Ovary (tissue), 3 donors: ENCODE data around the gene TATDN3.

Experiments
- EP300 ChIP-seq: sonication (generic); formaldehyde crosslinking; IDR thresholded peaks from one replicate; pipeline ENCODE4 v1.6.1; 2017; ENCODE audit warnings: antibody characterized with exemption
- POLR2A ChIP-seq: fragments of 450-650 bp; IDR thresholded peaks from one replicate; pipeline ENCODE4 v1.6.1; 2017; ENCODE audit warnings: antibody characterized with exemption, mild to moderate bottlenecking, moderate library complexity
- TF ChIP-seq, protein P1 (sequence below), 3 donors: fragments of 450-650 bp in 2 of 3; fragments of 200-600 bp in 1 of 3; IDR thresholded peaks; one replicate each; pipeline versions ENCODE4 v1.5.1 to v1.8.0; 2016 to 2022; ENCODE audit warnings: antibody characterized with exemption in 3 of 3, mild to moderate bottlenecking in 1 of 3
- donor health status: DM: no; HTN: no; CAD: no.

DNA sequence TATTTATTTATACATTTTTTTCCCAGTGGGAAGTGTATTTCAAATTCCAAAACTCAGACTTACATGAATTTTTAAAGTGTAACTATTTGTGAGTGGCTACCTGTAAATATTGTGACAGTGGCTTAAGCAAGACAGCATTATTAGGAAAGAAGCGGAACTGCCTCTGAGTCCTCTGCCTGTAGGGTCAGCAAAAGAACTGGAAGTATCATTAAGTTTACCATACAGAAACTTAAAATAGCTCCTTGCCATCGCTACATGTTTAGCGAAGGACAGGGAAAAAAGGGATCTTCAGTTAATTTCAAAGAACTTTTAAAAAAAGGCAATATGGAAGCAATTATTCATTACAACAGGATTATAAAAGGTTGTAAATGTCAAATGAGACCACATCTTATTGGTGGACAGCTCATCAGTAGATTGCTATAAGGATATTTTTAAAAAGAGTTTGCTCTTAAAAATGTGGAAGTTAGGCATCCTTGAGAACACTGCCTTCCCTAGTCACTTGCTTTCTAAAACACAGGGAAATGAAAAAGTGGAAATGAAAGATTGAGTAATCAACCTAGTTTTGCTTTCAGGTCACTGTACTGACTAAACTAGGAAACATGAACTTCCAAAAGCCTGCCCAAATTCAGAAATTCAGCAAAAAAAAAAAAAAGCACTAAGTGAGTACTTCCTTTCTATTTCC is 39.3 kb upstream of the TATDN3 start:
- TF ChIP-seq, protein P1, sequence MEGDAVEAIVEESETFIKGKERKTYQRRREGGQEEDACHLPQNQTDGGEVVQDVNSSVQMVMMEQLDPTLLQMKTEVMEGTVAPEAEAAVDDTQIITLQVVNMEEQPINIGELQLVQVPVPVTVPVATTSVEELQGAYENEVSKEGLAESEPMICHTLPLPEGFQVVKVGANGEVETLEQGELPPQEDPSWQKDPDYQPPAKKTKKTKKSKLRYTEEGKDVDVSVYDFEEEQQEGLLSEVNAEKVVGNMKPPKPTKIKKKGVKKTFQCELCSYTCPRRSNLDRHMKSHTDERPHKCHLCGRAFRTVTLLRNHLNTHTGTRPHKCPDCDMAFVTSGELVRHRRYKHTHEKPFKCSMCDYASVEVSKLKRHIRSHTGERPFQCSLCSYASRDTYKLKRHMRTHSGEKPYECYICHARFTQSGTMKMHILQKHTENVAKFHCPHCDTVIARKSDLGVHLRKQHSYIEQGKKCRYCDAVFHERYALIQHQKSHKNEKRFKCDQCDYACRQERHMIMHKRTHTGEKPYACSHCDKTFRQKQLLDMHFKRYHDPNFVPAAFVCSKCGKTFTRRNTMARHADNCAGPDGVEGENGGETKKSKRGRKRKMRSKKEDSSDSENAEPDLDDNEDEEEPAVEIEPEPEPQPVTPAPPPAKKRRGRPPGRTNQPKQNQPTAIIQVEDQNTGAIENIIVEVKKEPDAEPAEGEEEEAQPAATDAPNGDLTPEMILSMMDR (IDR thresholded peaks at IDR 0.05) = no peak
- TF ChIP-seq POLR2A (no peak), EP300 (no peak)
